OCI-LY7 (cell line): ENCODE results near the gene MUC6. TPM values are rescaled to one million over a fixed set of nuclear protein-coding genes. Genes with fewer than 3 reads are reported as not detected.

ENCODE experiments used
- BruUV-seq: library from RNA; stranded (reverse); fragments of 400-500 nt; replicated peaks from 2 replicates; lab custom pipeline; 2021; lab: Mats Ljungman, UMichigan
- CTCF ChIA-PET: fragments of 300-600 bp; sonication (Branson Sonifier 250); formaldehyde crosslinking; loops from one replicate; lab custom pipeline; 2022; ENCODE audit warnings: antibody characterized with exemption; ENCODE audit not compliant: unreplicated experiment; lab: Charles Lee
- POLR2A ChIA-PET: fragments of 300-600 bp; sonication (Branson Sonifier 250); formaldehyde crosslinking; loops from one replicate; lab custom pipeline; 2022; ENCODE audit warnings: antibody characterized with exemption; lab: Charles Lee
- DNase-seq: peaks from one replicate; pipeline ENCODE4 v3.0.0-alpha.2; 2015; ENCODE audit warnings: low spot score
- H2AFZ ChIP-seq: fragments of 200-600 bp; sonication (generic), shearing (Covaris generic); 2 replicates; pipeline ENCODE4 v1.6.1; 2014; ENCODE audit warnings: mild to moderate bottlenecking, antibody characterized with exemption, low read length, moderate library complexity
- H3K27ac ChIP-seq: fragments of 200-600 bp; sonication (generic); 2 replicates; pipeline ENCODE4 v1.5.1; 2014; ENCODE audit warnings: mixed run types, low read depth, mild to moderate bottlenecking, moderate library complexity, low read length, inconsistent platforms; ENCODE audit not compliant: poor library complexity, severe bottlenecking
- H3K36me3 ChIP-seq: fragments of 200-600 bp; sonication (generic); 2 replicates; pipeline ENCODE4 v1.6.1; 2014; ENCODE audit warnings: mild to moderate bottlenecking, antibody characterized with exemption, low read length, moderate library complexity, mixed read lengths; ENCODE audit not compliant: insufficient read depth
- H3K4me1 ChIP-seq: fragments of 200-600 bp; sonication (generic); 2 replicates; pipeline ENCODE4 v1.5.1; 2014; ENCODE audit warnings: mild to moderate bottlenecking, low read length; ENCODE audit not compliant: insufficient read depth, poor library complexity, severe bottlenecking
- H3K4me2 ChIP-seq: fragments of 200-600 bp; sonication (generic); 2 replicates; pipeline ENCODE4 v1.6.1; 2014; ENCODE audit warnings: mild to moderate bottlenecking, low read length
- H3K4me3 ChIP-seq: fragments of 200-600 bp; sonication (generic); 2 replicates; pipeline ENCODE4 v1.5.1; 2014; ENCODE audit warnings: mild to moderate bottlenecking, low read depth, low read length; ENCODE audit not compliant: poor library complexity, severe bottlenecking
- H3K79me2 ChIP-seq: fragments of 200-600 bp; sonication (generic); 2 replicates; pipeline ENCODE4 v1.6.1; 2016; ENCODE audit warnings: low read depth, mild to moderate bottlenecking, low read length, moderate library complexity, mixed read lengths; ENCODE audit not compliant: insufficient read depth
- H3K9me2 ChIP-seq: fragments of 200-600 bp; sonication (generic); 2 replicates; pipeline ENCODE4 v1.6.1; 2016; ENCODE audit warnings: mild to moderate bottlenecking, low read length, mixed read lengths; ENCODE audit not compliant: insufficient read depth
- H3K9me3 ChIP-seq: fragments of 200-600 bp; sonication (generic); 2 replicates; pipeline ENCODE4 v1.6.1; 2014; ENCODE audit warnings: mild to moderate bottlenecking, mixed run types, low read length, mixed read lengths
- H4K20me1 ChIP-seq: fragments of 200-600 bp; sonication (generic); 2 replicates; pipeline ENCODE4 v1.6.1; 2014; ENCODE audit warnings: mild to moderate bottlenecking, antibody characterized with exemption, low read length, moderate library complexity, mixed read lengths; ENCODE audit not compliant: insufficient read depth
- CTCF ChIP-seq: fragments of 200-600 bp; sonication (generic); conservative IDR thresholded peaks from 2 replicates; pipeline ENCODE4 v1.5.1; 2014; ENCODE audit warnings: mild to moderate bottlenecking, antibody characterized with exemption, low read length, moderate library complexity, mixed read lengths
- EZH2phosphoT487 ChIP-seq: fragments of 200-600 bp; sonication (generic); IDR thresholded peaks from 2 replicates; pipeline ENCODE4 v1.6.1; 2018; ENCODE audit warnings: low read depth, borderline replicate concordance, mild to moderate bottlenecking, mixed run types, antibody characterized with exemption, low read length, moderate library complexity, mixed read lengths
- intact Hi-C: fragments of 100-400 bp; cut with micrococcal nuclease; formaldehyde crosslinking; loops from one replicate; pipeline ENCODE4 v1.10.0; 2022; ENCODE audit not compliant: unreplicated experiment
- total RNA-seq, 2 experiments: library from RNA; depleted of rRNA in 1 of 2; stranded (reverse); fragments of >200 nt in 1 of 2; shearing (Covaris generic) in 1 of 2; gene quantifications; 2 replicates each; pipeline ENCODE4 v1.2.3, GENCODE V29; 2014 to 2022

MUC6 gene
- total RNA-seq, 2 experiments from 2014 or later: not detected

GRCh38 chr11:1008803-1009145 is 27.7 kb downstream of the MUC6 start:
- no peaks in the 10 kb centered on the region for H3K4me1 ChIP-seq
- H3K9me3 ChIP-seq: no peaks in the 10 kb centered on the region
- H3K4me3 ChIP-seq: no peak overlapping the region
- no peak overlapping the region for H2AFZ ChIP-seq
- no peak for DNase-seq
- H4K20me1 ChIP-seq: no peaks in the 10 kb centered on the region
- no peak overlapping the region for H3K27ac ChIP-seq
- ChIA-PET CTCF (no interaction called here), POLR2A (interaction anchor here (0.5 kb wide), 1 partner anchor 38 kb away, joined by 3 read pairs; no protein-coding TSS in a partner anchor)
- no peak overlapping the region for H3K4me2 ChIP-seq
- no TSS peak for BruUV-seq
- no peaks in the 10 kb centered on the region for H3K79me2 ChIP-seq
- TF ChIP-seq EZH2phosphoT487: no peak
- TF ChIP-seq CTCF: no peak
- peaks cover 25% of the 10 kb centered on the region; the same call in 1 of the 2 replicates for H3K36me3 ChIP-seq
- no peaks in the 10 kb centered on the region for H3K9me2 ChIP-seq
- intact Hi-C loops: no loop called here

GRCh38 chr11:1008001-1008802 is 28.3 kb downstream of the MUC6 start:
- POLR2A ChIA-PET: interaction anchor here (0.5 kb wide), 3 partner anchors 13 to 897 kb away, joined by 3 to 4 read pairs (median 4); no protein-coding TSS in a partner anchor

More at GRCh38 chr11:1008001-1008802, 28.3 kb downstream of the MUC6 start:
- H3K4me2 ChIP-seq: no peak overlapping the region
- no peaks in the 10 kb centered on the region for H4K20me1 ChIP-seq
- H3K27ac ChIP-seq: no peak overlapping the region
- H3K9me2 ChIP-seq: no peaks in the 10 kb centered on the region
- H3K79me2 ChIP-seq: no peaks in the 10 kb centered on the region
- CTCF ChIA-PET: no interaction called here
- no peaks in the 10 kb centered on the region for H3K4me1 ChIP-seq
- H2AFZ ChIP-seq: no peak overlapping the region
- H3K4me3 ChIP-seq: no peak overlapping the region
- intact Hi-C loops: no loop called here
- BruUV-seq: no TSS peak
- no peak for TF ChIP-seq EZH2phosphoT487
- no peak for TF ChIP-seq CTCF
- H3K36me3 ChIP-seq: peaks cover 30% of the 10 kb centered on the region; the same call in 1 of the 2 replicates
- no peaks in the 10 kb centered on the region for H3K9me3 ChIP-seq
- DNase-seq: no peak
